Liver (tissue), 9 donors: Measurements from ENCODE around the gene PLA1A. TPM values are rescaled to one million over a fixed set of nuclear protein-coding genes. Genes with fewer than 3 reads are reported as not detected.
A peak's percentile ranks its signal among the peaks of the same experiment; 100 is the strongest.

Experiments used
- DNase-seq: peaks from one replicate; pipeline ENCODE4 v3.0.0-alpha.2; 2017; ENCODE audit warnings: low spot score
- H3K27ac ChIP-seq, 2 donors: one replicate each; pipeline ENCODE4 v1.7.0; 2013; ENCODE audit warnings: inconsistent platforms in 2 of 2, low read length in 2 of 2, control low read depth in 1 of 2, low read depth in 1 of 2, mild to moderate bottlenecking in 1 of 2
- H3K27me3 ChIP-seq, 4 donors: one replicate each; pipeline versions ENCODE4 v1.6.1 to v1.7.0; 2013; ENCODE audit warnings: low read length in 3 of 4, inconsistent platforms in 1 of 4, mild to moderate bottlenecking in 1 of 4, moderate library complexity in 1 of 4; ENCODE audit not compliant: control insufficient read depth in 4 of 4, insufficient read depth in 4 of 4
- H3K36me3 ChIP-seq, 4 donors: one replicate each; pipeline versions ENCODE4 v1.6.1 to v1.7.0; 2013; ENCODE audit warnings: low read length in 3 of 4, mild to moderate bottlenecking in 3 of 4, low read depth in 1 of 4, moderate library complexity in 1 of 4; ENCODE audit not compliant: control insufficient read depth in 4 of 4, insufficient read depth in 3 of 4
- H3K4me1 ChIP-seq, 4 donors: one replicate each; pipeline versions ENCODE4 v1.6.1 to v1.7.0; 2013; ENCODE audit warnings: low read length in 3 of 4, mild to moderate bottlenecking in 3 of 4, moderate library complexity in 1 of 4; ENCODE audit not compliant: control insufficient read depth in 4 of 4, insufficient read depth in 4 of 4
- H3K4me3 ChIP-seq, 3 donors: one replicate each; pipeline versions ENCODE4 v1.6.1 to v1.7.0; 2013; ENCODE audit warnings: low read length in 3 of 3, control low read depth in 1 of 3, low read depth in 1 of 3, mild to moderate bottlenecking in 1 of 3
- H3K9ac ChIP-seq, 2 donors: one replicate each; pipeline ENCODE4 v1.7.0; 2013; ENCODE audit warnings: low read length in 2 of 2, mild to moderate bottlenecking in 2 of 2, moderate library complexity in 2 of 2, control low read depth in 1 of 2, low read depth in 1 of 2
- H3K9me3 ChIP-seq, 4 donors: one replicate each; pipeline versions ENCODE4 v1.6.1 to v1.7.0; 2013; ENCODE audit warnings: low read length in 3 of 4; ENCODE audit not compliant: control insufficient read depth in 4 of 4
- EGR1 ChIP-seq, 2 donors: IDR thresholded peaks; 2 replicates each; pipeline ENCODE4 v1.6.1; 2016 to 2018; ENCODE audit warnings: antibody characterized with exemption in 2 of 2, low read depth in 2 of 2
- FOXA1 ChIP-seq: IDR thresholded peaks from 2 replicates; pipeline ENCODE4 v1.6.1; 2016; ENCODE audit warnings: antibody characterized with exemption
- FOXA2 ChIP-seq: IDR thresholded peaks from 2 replicates; pipeline ENCODE4 v1.6.1; 2016; ENCODE audit warnings: antibody characterized with exemption
- GABPA ChIP-seq, 2 donors: IDR thresholded peaks in 1 of 2; conservative IDR thresholded peaks in 1 of 2; 2 replicates each; pipeline ENCODE4 v1.6.1; 2016; ENCODE audit warnings: antibody characterized with exemption in 2 of 2, mild to moderate bottlenecking in 1 of 2, moderate library complexity in 1 of 2
- HNF4G ChIP-seq: IDR thresholded peaks from 2 replicates; pipeline ENCODE4 v1.6.1; 2016; ENCODE audit warnings: antibody characterized with exemption
- JUND ChIP-seq, 2 donors: IDR thresholded peaks; 2 replicates each; pipeline ENCODE4 v1.6.1; 2016; ENCODE audit warnings: antibody characterized with exemption in 2 of 2
- NR2F2 ChIP-seq: IDR thresholded peaks from 2 replicates; pipeline ENCODE4 v1.6.1; 2016; ENCODE audit warnings: antibody characterized with exemption
- RAD21 ChIP-seq, 2 donors: IDR thresholded peaks; 2 replicates each; pipeline ENCODE4 v1.6.1; 2016; ENCODE audit warnings: antibody characterized with exemption in 2 of 2, mild to moderate bottlenecking in 2 of 2
- RXRA ChIP-seq, 2 donors: IDR thresholded peaks; 2 replicates each; pipeline ENCODE4 v1.6.1; 2017 to 2018; ENCODE audit warnings: antibody characterized with exemption in 2 of 2, mild to moderate bottlenecking in 1 of 2
- SP1 ChIP-seq: IDR thresholded peaks from 2 replicates; pipeline ENCODE4 v1.6.1; 2018; ENCODE audit warnings: antibody characterized with exemption, mild to moderate bottlenecking
- TAF1 ChIP-seq: conservative IDR thresholded peaks from 2 replicates; pipeline ENCODE4 v1.6.1; 2016; ENCODE audit warnings: antibody characterized with exemption, mild to moderate bottlenecking
- YY1 ChIP-seq: IDR thresholded peaks from 2 replicates; pipeline ENCODE4 v1.6.1; 2016; ENCODE audit warnings: antibody characterized with exemption, mild to moderate bottlenecking
- ZBTB33 ChIP-seq: IDR thresholded peaks from 2 replicates; pipeline ENCODE4 v1.6.1; 2016; ENCODE audit warnings: antibody characterized with exemption
- WGBS: extraction: QIAGEN DNeasy Blood & Tissue Kit; methylation state at CpG from one replicate; pipeline ENCODE4 v1.1.7; 2013; 5-methylcytosine and 5-hydroxymethylcytosine counted together
- polyA plus RNA-seq, 2 donors: library from polyadenylated mRNA; stranded (reverse) in 1 of 2; unstranded in 1 of 2; fragments of 200-250 nt in 1 of 2; fragments of >200 nt in 1 of 2; fragmentation: Nextera tagmentation in 1 of 2; extraction: Ambion mirVana in 1 of 2; gene quantifications; one replicate each; pipeline versions ENCODE4 v1.2.1 to v1.2.3, GENCODE V29; 2013 to 2015
- total RNA-seq, 2 donors: library from RNA; depleted of rRNA; stranded (reverse); fragments of >200 nt; gene quantifications; one replicate each; pipeline ENCODE4 v1.2.3, GENCODE V29; 2014
- TF ChIP-seq, protein P1 (sequence below): IDR thresholded peaks from 2 replicates; pipeline ENCODE4 v1.6.1; 2016; ENCODE audit warnings: antibody characterized with exemption
- TF ChIP-seq, protein P2 (sequence below): fragments of 150-350 bp; IDR thresholded peaks from 2 replicates; pipeline ENCODE4 v1.5.1; 2017; ENCODE audit warnings: improper control_type of control experiment, low read depth, low read length; ENCODE audit not compliant: missing input control
- TF ChIP-seq, protein P3 (sequence below): IDR thresholded peaks from 2 replicates; pipeline ENCODE4 v1.6.1; 2016; ENCODE audit warnings: antibody characterized with exemption
- donor health status: healthy.
- donor health status: healthy.
- donor health status: healthy.
- donor health status: healthy.
- donor health status: healthy.

PLA1A gene
- total and polyA plus RNA-seq, 4 donors: 6.0 to 63.9 (median 33.0) TPM

DNA sequence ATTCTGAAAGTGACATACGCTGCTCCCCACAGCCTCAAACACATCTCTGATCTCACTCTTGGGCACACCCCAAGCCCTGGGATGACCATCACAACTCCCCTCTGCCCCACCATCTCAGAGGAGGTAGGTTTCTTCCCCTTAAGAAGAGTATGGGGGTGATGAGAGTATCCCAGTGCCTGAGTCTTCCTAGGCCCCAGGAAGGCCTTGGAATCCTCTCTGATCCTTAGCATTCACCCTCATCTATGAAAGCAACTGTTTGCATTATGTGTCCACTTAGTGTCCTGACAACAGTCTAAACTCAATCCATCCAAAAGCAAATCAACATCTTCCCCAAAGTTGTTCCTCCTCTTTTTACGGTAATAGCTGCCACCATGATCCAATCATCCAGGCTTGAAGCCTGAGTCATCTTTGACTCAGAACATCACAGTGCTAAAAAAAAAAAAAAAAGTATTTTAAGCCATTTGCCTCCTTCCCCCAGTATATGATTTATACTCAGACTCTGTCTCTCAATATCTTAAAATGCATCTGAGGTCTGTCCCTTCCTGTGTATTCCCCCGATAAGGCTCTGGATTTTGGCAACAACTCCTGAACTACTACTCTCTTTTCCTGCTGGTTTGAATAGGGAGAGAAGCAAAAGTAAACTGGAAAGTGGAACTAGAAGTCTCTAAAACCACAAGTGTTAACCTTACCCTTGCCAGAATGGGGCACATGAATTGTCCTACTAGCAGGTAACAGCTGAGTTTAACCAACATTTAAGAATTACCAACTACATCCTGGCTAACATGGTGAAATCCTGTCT is 40.2 kb downstream of the PLA1A start:
- H3K9me3 ChIP-seq: no peaks in the 10 kb centered on the region
- no peak overlapping the region for H3K4me3 ChIP-seq
- 76% methylated on average over 3 of the region's 3 CpGs for WGBS
- TF ChIP-seq RAD21 (IDR thresholded peaks at IDR 0.05) (no peak), HNF4G (no peak), RXRA (IDR thresholded peaks at IDR 0.05) (no peak), NR2F2 (no peak), FOXA2 (no peak), SP1 (no peak), JUND (IDR thresholded peaks at IDR 0.05) (peak in 1 of 2 donors; percentile 17)
- TF ChIP-seq, protein P1, sequence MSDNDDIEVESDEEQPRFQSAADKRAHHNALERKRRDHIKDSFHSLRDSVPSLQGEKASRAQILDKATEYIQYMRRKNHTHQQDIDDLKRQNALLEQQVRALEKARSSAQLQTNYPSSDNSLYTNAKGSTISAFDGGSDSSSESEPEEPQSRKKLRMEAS: no peak
- no peak overlapping the region for H3K9ac ChIP-seq
- DNase-seq: no peak
- no peaks in the 10 kb centered on the region for H3K4me1 ChIP-seq
- no peak overlapping the region for H3K27ac ChIP-seq
- H3K36me3 ChIP-seq: peaks cover 0 to 3% (median 0%) of the 10 kb centered on the region in 4 donors
- no peaks in the 10 kb centered on the region for H3K27me3 ChIP-seq

- 95% methylated on average over 2 of the region's 2 CpGs for WGBS
- no peak overlapping the region for H3K4me3 ChIP-seq
- no peak for DNase-seq
- no peak overlapping the region for H3K9ac ChIP-seq
- H3K27ac ChIP-seq: no peak overlapping the region
- H3K9me3 ChIP-seq: no peaks in the 10 kb centered on the region
- H3K36me3 ChIP-seq: peaks cover 0 to 3% (median 0%) of the 10 kb centered on the region in 4 donors
- TF ChIP-seq FOXA1: no peak
- H3K4me1 ChIP-seq: no peaks in the 10 kb centered on the region
- H3K27me3 ChIP-seq: no peaks in the 10 kb centered on the region
Measured at GRCh38 chr3:119639494-119640350, 42.0 kb downstream of the PLA1A start.

GRCh38 chr3:119641416-119641815 is 43.7 kb downstream of the PLA1A start:
- H3K27ac ChIP-seq: no peak overlapping the region
- H3K36me3 ChIP-seq: peaks cover 0 to 3% (median 0%) of the 10 kb centered on the region in 4 donors
- no peak overlapping the region for H3K4me3 ChIP-seq
- no peaks in the 10 kb centered on the region for H3K27me3 ChIP-seq
- peaks cover 0 to 7% (median 1%) of the 10 kb centered on the region in 4 donors for H3K4me1 ChIP-seq
- DNase-seq: no peak
- no peaks in the 10 kb centered on the region for H3K9me3 ChIP-seq
- no peak overlapping the region for H3K9ac ChIP-seq
- TF ChIP-seq GABPA (IDR thresholded peaks at IDR 0.05 in 1 of 2, conservative IDR thresholded peaks at IDR 0.05 in 1 of 2): no peak
- WGBS: 98% methylated on average over 2 of the region's 2 CpGs

GRCh38 chr3:119642746-119643473 is 45.2 kb downstream of the PLA1A start:
- Histone ChIP-seq H3K27me3 (no peaks in the 10 kb centered on the region), H3K36me3 (peaks cover 0 to 3% (median 0%) of the 10 kb centered on the region in 4 donors), H3K9me3 (no peaks in the 10 kb centered on the region), H3K27ac (no peak overlapping the region), H3K4me1 (peaks cover 0 to 7% (median 1%) of the 10 kb centered on the region in 4 donors), H3K4me3 (no peak overlapping the region), H3K9ac (no peak overlapping the region)
- 87% methylated on average over 5 of the region's 5 CpGs for WGBS
- DNase-seq: no peak
- TF ChIP-seq HNF4G (no peak), NR2F2 (no peak), YY1 (no peak), EGR1 (IDR thresholded peaks at IDR 0.05; ENCODE audit: low read depth in 2 of 2) (no peak), RXRA (IDR thresholded peaks at IDR 0.05) (no peak), SP1 (no peak), ZBTB33 (no peak), GABPA (IDR thresholded peaks at IDR 0.05 in 1 of 2, conservative IDR thresholded peaks at IDR 0.05 in 1 of 2) (no peak), JUND (IDR thresholded peaks at IDR 0.05) (no peak), TAF1 (no peak)
- TF ChIP-seq, protein P2, sequence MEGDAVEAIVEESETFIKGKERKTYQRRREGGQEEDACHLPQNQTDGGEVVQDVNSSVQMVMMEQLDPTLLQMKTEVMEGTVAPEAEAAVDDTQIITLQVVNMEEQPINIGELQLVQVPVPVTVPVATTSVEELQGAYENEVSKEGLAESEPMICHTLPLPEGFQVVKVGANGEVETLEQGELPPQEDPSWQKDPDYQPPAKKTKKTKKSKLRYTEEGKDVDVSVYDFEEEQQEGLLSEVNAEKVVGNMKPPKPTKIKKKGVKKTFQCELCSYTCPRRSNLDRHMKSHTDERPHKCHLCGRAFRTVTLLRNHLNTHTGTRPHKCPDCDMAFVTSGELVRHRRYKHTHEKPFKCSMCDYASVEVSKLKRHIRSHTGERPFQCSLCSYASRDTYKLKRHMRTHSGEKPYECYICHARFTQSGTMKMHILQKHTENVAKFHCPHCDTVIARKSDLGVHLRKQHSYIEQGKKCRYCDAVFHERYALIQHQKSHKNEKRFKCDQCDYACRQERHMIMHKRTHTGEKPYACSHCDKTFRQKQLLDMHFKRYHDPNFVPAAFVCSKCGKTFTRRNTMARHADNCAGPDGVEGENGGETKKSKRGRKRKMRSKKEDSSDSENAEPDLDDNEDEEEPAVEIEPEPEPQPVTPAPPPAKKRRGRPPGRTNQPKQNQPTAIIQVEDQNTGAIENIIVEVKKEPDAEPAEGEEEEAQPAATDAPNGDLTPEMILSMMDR: no peak
- TF ChIP-seq, protein P3, sequence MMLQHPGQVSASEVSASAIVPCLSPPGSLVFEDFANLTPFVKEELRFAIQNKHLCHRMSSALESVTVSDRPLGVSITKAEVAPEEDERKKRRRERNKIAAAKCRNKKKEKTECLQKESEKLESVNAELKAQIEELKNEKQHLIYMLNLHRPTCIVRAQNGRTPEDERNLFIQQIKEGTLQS: no peak
